ENCODE data around the gene PLCXD3.

The PLCXD3 gene, protein sequence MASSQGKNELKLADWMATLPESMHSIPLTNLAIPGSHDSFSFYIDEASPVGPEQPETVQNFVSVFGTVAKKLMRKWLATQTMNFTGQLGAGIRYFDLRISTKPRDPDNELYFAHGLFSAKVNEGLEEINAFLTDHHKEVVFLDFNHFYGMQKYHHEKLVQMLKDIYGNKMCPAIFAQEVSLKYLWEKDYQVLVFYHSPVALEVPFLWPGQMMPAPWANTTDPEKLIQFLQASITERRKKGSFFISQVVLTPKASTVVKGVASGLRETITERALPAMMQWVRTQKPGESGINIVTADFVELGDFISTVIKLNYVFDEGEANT

DNA sequence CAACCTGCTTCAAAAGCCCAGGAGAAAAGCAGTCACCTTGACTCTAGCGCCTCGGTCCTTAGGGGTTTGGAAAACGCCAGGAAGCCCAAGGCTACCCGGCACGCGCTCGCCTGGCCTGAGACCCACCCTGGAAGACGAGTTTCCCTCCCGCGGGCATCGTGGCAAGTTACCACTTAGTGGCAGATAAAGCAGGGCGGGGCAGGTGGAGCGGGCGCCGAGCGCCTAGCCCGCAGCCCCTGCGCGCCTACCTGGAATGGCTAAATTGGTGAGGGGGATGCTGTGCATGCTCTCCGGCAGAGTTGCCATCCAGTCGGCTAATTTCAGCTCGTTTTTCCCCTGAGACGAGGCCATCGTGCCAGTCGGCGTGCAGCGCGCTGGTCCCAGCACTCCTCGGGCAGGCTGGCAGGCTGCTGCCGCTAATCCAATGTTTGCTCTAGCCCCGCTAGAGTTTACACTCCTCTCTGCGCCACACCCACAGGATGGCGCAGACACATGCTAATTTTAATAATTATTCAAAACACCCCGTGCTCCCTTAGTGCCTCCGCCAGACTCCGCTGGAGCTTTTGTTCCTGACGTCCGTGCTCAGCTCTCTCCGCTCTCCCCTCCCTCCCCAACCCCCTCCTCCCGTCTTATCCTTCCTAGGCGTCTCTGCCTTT is at the start of gene PLCXD3:
TSS of gene PLCXD3 (minus strand) at position 426 of the 656 bp plus-strand sequence. CDS start at position 351, 75 bp downstream.
- peak; percentile 63 for DNase-seq (ENCODE audit: low spot score)

DNA sequence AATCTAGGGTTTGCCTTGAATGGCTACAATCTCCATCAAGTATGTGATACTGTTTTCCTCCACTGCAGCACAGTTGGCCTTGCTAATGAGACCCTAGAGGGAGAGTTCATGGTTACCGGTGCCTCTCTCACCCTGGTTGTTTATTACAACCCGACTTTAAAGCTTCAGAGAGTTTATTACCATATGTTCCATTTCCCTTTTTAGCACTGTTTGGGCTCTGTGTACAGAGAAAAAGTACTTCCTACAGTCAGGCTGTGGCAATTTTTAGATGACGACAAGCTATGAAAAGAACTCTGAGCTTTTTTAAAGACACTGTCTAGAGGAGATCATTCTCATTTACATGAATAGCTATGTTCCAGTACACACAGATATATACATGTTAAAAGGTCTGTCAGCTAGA is 48.8 kb upstream of the PLCXD3 start:
- DNase-seq (ENCODE audit: low spot score) = no peak

DNA sequence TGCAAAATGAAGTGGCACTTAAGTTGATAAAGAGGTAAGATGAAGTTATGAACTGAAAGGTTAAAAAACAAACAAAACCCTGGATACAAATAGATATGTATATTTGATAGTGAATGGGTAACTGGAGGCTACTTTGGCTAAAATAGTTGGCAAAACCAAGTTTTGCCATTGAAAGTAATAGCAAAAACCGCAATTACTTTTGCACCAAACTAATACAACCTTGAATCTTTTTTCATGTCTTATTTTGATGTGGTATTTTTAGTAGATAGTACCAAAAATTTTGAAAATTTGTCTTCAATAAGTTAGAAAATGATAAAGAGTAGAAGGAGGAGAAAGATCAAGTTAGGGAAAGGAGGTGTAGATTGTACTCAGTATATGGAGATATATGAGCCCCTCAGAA is 47.9 kb upstream of the PLCXD3 start:
- no peak for DNase-seq (ENCODE audit: low spot score)

- no peak for DNase-seq (ENCODE audit: low spot score)
Measured at GRCh38 chr5:41547991-41548390, 37.6 kb upstream of the PLCXD3 start.

DNA sequence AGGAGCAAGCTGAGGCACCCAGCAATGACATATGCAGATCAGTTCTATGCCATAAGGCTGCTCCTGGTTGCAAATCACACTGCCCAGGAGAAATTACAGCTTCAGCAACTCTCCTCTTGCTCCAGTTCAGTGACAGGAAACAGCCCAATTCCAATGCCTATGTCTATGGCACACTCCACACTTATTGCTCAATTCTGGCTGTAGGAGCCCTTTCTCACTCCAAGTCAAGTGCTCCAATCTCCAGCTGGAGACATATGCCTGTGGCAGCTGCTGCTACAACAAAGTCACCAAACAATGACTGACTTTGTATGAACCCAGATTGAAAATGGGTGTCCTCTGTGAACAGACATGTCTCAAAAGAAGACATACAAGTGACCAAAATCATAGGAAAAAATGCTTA is 31.8 kb upstream of the PLCXD3 start:
- no peak for DNase-seq (ENCODE audit: low spot score)

DNA sequence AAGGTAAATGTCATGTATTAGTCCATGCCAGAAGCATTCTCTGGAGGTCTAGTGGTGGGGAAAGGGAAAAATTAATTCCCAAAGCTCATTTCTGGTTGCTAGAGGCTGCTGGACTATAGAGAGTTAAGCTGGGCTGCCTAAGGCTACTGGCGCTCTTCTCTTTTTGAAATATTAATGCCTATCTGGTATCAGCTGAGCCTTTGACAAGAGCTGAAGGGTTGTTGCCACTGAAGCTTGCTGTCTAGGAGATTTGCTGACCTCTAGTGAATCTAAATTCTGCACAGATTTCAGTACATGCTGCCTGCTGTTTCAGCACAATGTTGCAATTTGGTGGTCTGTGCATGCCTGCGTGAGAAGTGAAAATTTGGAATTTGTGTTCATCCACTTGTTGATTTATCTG is 29.1 kb upstream of the PLCXD3 start:
- DNase-seq (ENCODE audit: low spot score) = no peak

DNA sequence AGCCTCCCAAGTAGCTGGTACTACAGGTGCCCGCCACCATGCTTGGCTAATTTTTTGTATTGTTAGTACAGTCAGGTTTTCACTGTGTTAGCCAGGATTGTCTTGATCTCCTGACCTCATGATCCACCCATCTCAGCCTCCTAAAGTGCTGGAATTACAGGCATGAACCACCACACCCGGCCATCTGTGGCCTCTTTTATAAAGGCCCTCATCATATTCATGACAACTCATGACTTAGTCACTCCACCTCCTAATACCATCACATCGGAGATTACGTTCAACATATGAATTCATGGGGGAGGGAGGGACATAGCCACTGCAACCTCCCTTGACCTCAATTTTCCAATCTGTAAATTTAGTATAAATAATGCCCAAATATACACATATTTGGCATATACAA is 27.2 kb upstream of the PLCXD3 start:
- no peak for DNase-seq (ENCODE audit: low spot score)

DNA sequence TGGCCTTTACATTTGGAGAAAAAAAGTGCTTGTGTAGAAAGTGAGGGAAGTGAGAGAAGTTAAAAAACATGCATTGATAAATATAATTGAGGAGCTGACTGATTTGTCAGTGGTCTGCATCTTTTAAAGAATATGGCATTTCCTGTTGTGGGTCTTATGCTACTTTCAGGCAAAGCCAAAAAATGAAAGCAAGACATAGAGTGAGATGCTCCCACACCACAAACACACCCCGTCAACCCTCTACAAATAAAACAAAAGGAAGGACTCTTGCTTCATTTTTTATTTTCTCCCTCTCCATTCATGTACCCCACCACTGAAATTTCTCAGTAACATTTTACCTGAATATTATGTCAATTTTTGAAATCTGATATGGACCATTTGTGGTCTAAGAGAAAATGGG is 22.1 kb upstream of the PLCXD3 start:
- DNase-seq (ENCODE audit: low spot score) = no peak

DNA sequence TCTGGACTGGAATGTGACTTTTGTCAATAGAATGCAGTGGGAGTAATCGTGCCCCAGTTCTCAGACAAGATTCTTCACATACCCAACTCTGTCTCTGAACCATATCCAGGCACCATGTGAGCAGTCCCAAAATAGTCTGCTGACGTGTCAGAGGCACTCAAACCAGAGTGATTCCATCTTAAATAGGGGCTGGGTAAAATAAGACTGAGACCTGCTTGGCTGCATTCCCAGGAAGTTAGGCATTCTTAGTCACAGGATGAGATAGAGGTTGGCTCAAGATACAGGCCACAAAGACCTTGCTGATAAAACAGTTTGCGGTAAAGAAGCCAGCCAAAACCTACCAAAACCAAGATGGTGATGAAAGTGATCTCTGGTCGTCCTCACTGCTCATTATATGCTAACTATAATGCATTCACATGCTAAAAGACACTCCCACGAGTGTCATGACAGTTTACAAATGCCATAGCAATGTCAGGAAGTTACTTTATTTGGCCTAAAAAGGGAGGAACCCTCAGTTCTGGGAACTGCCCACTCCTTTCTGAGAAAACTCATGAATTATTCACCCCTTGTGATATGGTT is 16.9 kb upstream of the PLCXD3 start:
- no peak for DNase-seq (ENCODE audit: low spot score)

- DNase-seq (ENCODE audit: low spot score) = no peak
Measured at GRCh38 chr5:41526699-41527098, 16.3 kb upstream of the PLCXD3 start.

- no peak for DNase-seq (ENCODE audit: low spot score)
Measured at GRCh38 chr5:41524174-41524573, 13.8 kb upstream of the PLCXD3 start.

GRCh38 chr5:41522193-41522786 is 11.9 kb upstream of the PLCXD3 start:
- DNase-seq (ENCODE audit: low spot score) = no peak

DNA sequence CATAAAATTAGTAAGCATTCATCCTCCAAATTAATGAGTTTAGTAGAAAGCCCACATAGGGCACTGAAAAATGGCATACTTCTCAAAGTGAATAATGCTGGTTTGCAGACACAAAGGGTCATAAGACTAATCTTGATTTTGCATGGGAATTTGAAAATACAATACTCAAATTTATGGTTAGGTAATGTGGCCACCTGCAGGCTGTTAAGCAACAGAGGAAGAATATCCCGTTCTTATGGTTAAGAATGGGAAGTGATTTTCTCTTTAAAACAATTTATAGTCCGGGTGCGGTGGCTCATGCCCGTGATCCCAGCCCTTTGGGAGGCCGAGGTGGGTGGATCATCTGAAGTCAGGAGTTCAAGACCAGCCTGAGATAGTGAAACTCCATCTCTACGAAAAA is 9.4 kb upstream of the PLCXD3 start:
- DNase-seq (ENCODE audit: low spot score) = no peak

- DNase-seq (ENCODE audit: low spot score) = no peak
Measured at GRCh38 chr5:41517909-41518308, 7.5 kb upstream of the PLCXD3 start.

- no peak for DNase-seq (ENCODE audit: low spot score)
Measured at GRCh38 chr5:41511241-41511640, 840 bp upstream of the PLCXD3 start.

GRCh38 chr5:41509399-41510175 is 814 bp downstream of the PLCXD3 start:
- DNase-seq (ENCODE audit: low spot score) = peak; percentile 48

DNA sequence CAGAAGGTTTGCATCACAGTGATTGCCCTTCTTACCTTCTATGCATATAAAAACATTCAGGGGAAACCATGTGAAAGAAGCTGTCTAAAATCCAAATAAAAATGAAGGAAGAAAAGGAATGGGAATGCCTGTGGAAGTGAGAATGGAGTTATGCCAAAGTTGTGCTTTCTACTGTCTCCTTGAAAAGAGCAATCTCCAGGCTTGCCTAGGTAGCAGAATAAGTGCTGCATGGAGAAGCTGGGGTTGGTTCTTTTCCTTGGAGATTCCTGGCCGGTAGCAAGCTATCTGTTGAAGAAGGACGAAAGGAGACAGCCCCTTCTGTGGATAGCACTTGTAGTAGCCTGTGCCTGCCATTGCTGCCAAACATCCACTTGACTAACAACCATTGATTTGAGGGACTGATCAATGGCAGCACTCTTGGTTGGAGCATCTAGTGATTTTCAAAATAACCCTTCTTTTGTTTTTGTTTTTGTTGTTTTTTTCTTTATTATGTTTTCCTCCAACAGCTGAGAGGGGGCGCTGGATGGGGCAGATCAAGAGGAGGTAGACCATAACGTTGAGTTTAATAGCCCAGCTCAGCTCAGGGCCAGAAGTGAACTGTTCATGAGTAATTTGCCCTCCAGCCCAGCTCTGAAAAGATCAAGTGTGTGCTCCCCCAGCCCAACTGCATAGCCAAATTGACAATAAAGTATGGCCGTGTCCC is 1.6 kb downstream of the PLCXD3 start:
- DNase-seq (ENCODE audit: low spot score) = no peak

GRCh38 chr5:41508186-41508585 is 2.2 kb downstream of the PLCXD3 start:
- no peak for DNase-seq (ENCODE audit: low spot score)

GRCh38 chr5:41507501-41507900 is 2.9 kb downstream of the PLCXD3 start:
- no peak for DNase-seq (ENCODE audit: low spot score)

- no peak for DNase-seq (ENCODE audit: low spot score)
Measured at GRCh38 chr5:41503860-41504259, 6.5 kb downstream of the PLCXD3 start.

DNA sequence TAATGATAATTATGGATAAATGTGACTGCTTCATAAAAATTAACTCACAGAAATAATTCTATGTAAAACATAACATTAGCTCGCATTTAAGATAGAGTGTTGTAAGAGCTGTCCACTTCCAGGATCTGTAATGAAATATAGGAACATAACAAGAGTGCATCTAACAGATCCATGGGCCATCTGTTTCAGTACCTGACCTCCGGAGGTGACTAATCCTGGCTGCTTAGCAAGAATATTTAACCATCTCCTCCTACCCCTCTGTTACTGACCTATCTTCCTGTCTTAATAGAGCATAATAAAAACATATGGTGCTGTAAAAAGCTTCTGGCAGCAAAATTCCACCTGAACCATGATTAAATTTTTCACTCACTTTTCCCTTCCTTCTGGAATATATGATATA is 7.1 kb downstream of the PLCXD3 start:
- no peak for DNase-seq (ENCODE audit: low spot score)
